Subcutaneous abdominal adipose tissue (tissue), 5 donors: ENCODE results near the gene FIGLA.
"Not testable (repeated sequence)": the region's sequence is repeated elsewhere in the genome, so short reads cannot be mapped to it uniquely, and the experiment has no call there.

ENCODE experiments used
- H3K27ac ChIP-seq: one replicate; pipeline ENCODE4 v1.7.0; 2013; ENCODE audit warnings: low read depth, mild to moderate bottlenecking, inconsistent platforms, low read length, moderate library complexity
- H3K27me3 ChIP-seq, 5 donors: one replicate each; pipeline ENCODE4 v1.7.0; 2013; ENCODE audit warnings: low read length in 5 of 5, inconsistent platforms in 1 of 5; ENCODE audit not compliant: control insufficient read depth in 5 of 5, insufficient read depth in 4 of 5
- H3K36me3 ChIP-seq, 5 donors: one replicate each; pipeline ENCODE4 v1.7.0; 2013; ENCODE audit warnings: low read length in 5 of 5; ENCODE audit not compliant: control insufficient read depth in 5 of 5, insufficient read depth in 5 of 5
- H3K4me1 ChIP-seq, 5 donors: one replicate each; pipeline ENCODE4 v1.7.0; 2013; ENCODE audit warnings: low read length in 5 of 5, mild to moderate bottlenecking in 3 of 5, moderate library complexity in 1 of 5; ENCODE audit not compliant: control insufficient read depth in 5 of 5, insufficient read depth in 5 of 5
- H3K4me3 ChIP-seq, 5 donors: one replicate each; pipeline ENCODE4 v1.7.0; 2013; ENCODE audit warnings: low read length in 5 of 5, low read depth in 1 of 5
- H3K9ac ChIP-seq, 5 donors: one replicate each; pipeline ENCODE4 v1.7.0; 2013; ENCODE audit warnings: low read length in 5 of 5, mild to moderate bottlenecking in 4 of 5, moderate library complexity in 3 of 5
- H3K9me3 ChIP-seq, 5 donors: one replicate each; pipeline ENCODE4 v1.7.0; 2013; ENCODE audit warnings: low read length in 5 of 5; ENCODE audit not compliant: control insufficient read depth in 5 of 5
- donor health status: healthy.
- donor health status: healthy.
- donor health status: healthy.
- donor health status: healthy.
- donor health status: healthy.

Gene FIGLA

GRCh38 chr2:70808983-70809958, 18.8 kb upstream of the FIGLA start:
- Histone ChIP-seq H3K4me1 (no peaks in the 10 kb centered on the region), H3K4me3 (no peak overlapping the region), H3K36me3 (peaks cover 0 to 3% (median 0%) of the 10 kb centered on the region in 5 donors), H3K9me3 (no peaks in the 10 kb centered on the region), H3K9ac (no peak overlapping the region), H3K27me3 (peaks cover 0 to 5% (median 0%) of the 10 kb centered on the region in 5 donors), H3K27ac (no peak overlapping the region)

- no peaks in the 10 kb centered on the region for H3K4me1 ChIP-seq
- H3K9me3 ChIP-seq: no peaks in the 10 kb centered on the region
- no peak overlapping the region for H3K27ac ChIP-seq
- H3K9ac ChIP-seq: no peak overlapping the region
- H3K27me3 ChIP-seq: peaks cover 0 to 5% (median 0%) of the 10 kb centered on the region in 5 donors
- H3K4me3 ChIP-seq: no peak overlapping the region
- peaks cover 0 to 3% (median 0%) of the 10 kb centered on the region in 5 donors for H3K36me3 ChIP-seq
Measured at GRCh38 chr2:70807828-70808118, 17.3 kb upstream of the FIGLA start.

- Histone ChIP-seq H3K27me3 (peaks cover 0 to 5% (median 0%) of the 10 kb centered on the region in 5 donors), H3K36me3 (peaks cover 0 to 3% (median 0%) of the 10 kb centered on the region in 5 donors), H3K4me3 (no peak overlapping the region), H3K9ac (no peak overlapping the region), H3K4me1 (no peaks in the 10 kb centered on the region), H3K9me3 (no peaks in the 10 kb centered on the region), H3K27ac (no peak overlapping the region)
Measured at GRCh38 chr2:70807102-70807827, 16.8 kb upstream of the FIGLA start.

- no peaks in the 10 kb centered on the region for H3K9me3 ChIP-seq
- H3K9ac ChIP-seq: no peak overlapping the region
- no peaks in the 10 kb centered on the region for H3K4me1 ChIP-seq
- no peak overlapping the region for H3K4me3 ChIP-seq
- H3K27ac ChIP-seq: no peak overlapping the region
- peaks cover 0 to 3% (median 0%) of the 10 kb centered on the region in 5 donors for H3K36me3 ChIP-seq
- H3K27me3 ChIP-seq: peaks cover 0 to 5% (median 0%) of the 10 kb centered on the region in 5 donors
Measured at GRCh38 chr2:70806620-70807019, 16.2 kb upstream of the FIGLA start.

- H3K4me1 ChIP-seq: no peaks in the 10 kb centered on the region
- H3K27me3 ChIP-seq: peaks cover 0 to 5% (median 3%) of the 10 kb centered on the region in 5 donors
- no peak overlapping the region for H3K27ac ChIP-seq
- H3K4me3 ChIP-seq: no peak overlapping the region
- H3K36me3 ChIP-seq: peaks cover 0 to 3% (median 0%) of the 10 kb centered on the region in 5 donors
- no peak overlapping the region for H3K9ac ChIP-seq
- peaks cover 0 to 5% (median 0%) of the 10 kb centered on the region in 5 donors for H3K9me3 ChIP-seq
Measured at GRCh38 chr2:70806013-70806412, 15.6 kb upstream of the FIGLA start.

GRCh38 chr2:70801607-70802263, 11.3 kb upstream of the FIGLA start:
- Histone ChIP-seq H3K36me3 (no peaks in the 10 kb centered on the region), H3K27ac (no peak overlapping the region), H3K9ac (no peak overlapping the region), H3K27me3 (peaks cover 0 to 6% (median 4%) of the 10 kb centered on the region in 5 donors), H3K9me3 (peaks cover 2 to 14% (median 9%) of the 10 kb centered on the region in 5 donors), H3K4me3 (no peak overlapping the region), H3K4me1 (peaks cover 0 to 3% (median 0%) of the 10 kb centered on the region in 5 donors)

- peaks cover 0 to 3% (median 0%) of the 10 kb centered on the region in 5 donors for H3K4me1 ChIP-seq
- no peaks in the 10 kb centered on the region for H3K36me3 ChIP-seq
- H3K4me3 ChIP-seq: no peak overlapping the region
- no peak overlapping the region for H3K27ac ChIP-seq
- peaks cover 2 to 14% (median 9%) of the 10 kb centered on the region in 5 donors for H3K9me3 ChIP-seq
- H3K27me3 ChIP-seq: peaks cover 0 to 6% (median 4%) of the 10 kb centered on the region in 5 donors
- no peak overlapping the region for H3K9ac ChIP-seq
Measured at GRCh38 chr2:70799706-70800105, 9.3 kb upstream of the FIGLA start.

- H3K9ac ChIP-seq, H3K4me3 ChIP-seq: not testable (repeated sequence)
Measured at GRCh38 chr2:70797996-70798395, 7.6 kb upstream of the FIGLA start.

GRCh38 chr2:70797506-70797905, 7.1 kb upstream of the FIGLA start:
- H3K27me3 ChIP-seq: peaks cover 0 to 7% (median 6%) of the 10 kb centered on the region in 5 donors
- no peak overlapping the region for H3K9ac ChIP-seq
- no peaks in the 10 kb centered on the region for H3K36me3 ChIP-seq
- peaks cover 0 to 3% (median 0%) of the 10 kb centered on the region in 5 donors for H3K4me1 ChIP-seq
- peaks cover 2 to 14% (median 9%) of the 10 kb centered on the region in 5 donors for H3K9me3 ChIP-seq
- H3K27ac ChIP-seq: no peak overlapping the region
- H3K4me3 ChIP-seq: no peak overlapping the region

More at GRCh38 chr2:70797996-70798395, 7.6 kb upstream of the FIGLA start:
- H3K36me3 ChIP-seq, H3K27ac ChIP-seq, H3K27me3 ChIP-seq, H3K4me1 ChIP-seq: not testable (repeated sequence)
- H3K9me3 ChIP-seq: peaks cover 2 to 14% (median 9%) of the 10 kb centered on the region in 5 donors
